ENCODE measurements around the gene RTN4RL1. TPM values are rescaled to one million over a fixed set of nuclear protein-coding genes. Genes with fewer than 3 reads are reported as not detected.

Gene RTN4RL1
- total and polyA plus RNA-seq, 2 of the 4 experiments (the other 2 are of a cell fraction) = under 0.01 to 0.03 TPM

GRCh38 chr17:1997289-1997926 lies 27.7 kb downstream of the RTN4RL1 start:
- H3K56ac ChIP-seq (ENCODE audit: extremely low read depth, insufficient read depth, low read length) = no peak overlapping the region
- H2BK120ac ChIP-seq (ENCODE audit: low read depth, low read length) = no peak overlapping the region
- no peak overlapping the region for H3K23ac ChIP-seq (ENCODE audit: low read depth, low read length)
- H2BK20ac ChIP-seq (ENCODE audit: low read depth, low read length) = no peak overlapping the region
- no peaks in the 10 kb centered on the region for H3K9me3 ChIP-seq (ENCODE audit: control insufficient read depth, insufficient read depth, low read length)
- ATAC-seq (ENCODE audit: low read depth) = no peak
- H3K27ac ChIP-seq (ENCODE audit: insufficient read depth, low read length) = no peak overlapping the region
- intact Hi-C loops (cut with micrococcal nuclease) = no loop called here
- H3K36me3 ChIP-seq (ENCODE audit: control insufficient read depth, insufficient read depth, low read length) = no peaks in the 10 kb centered on the region
- peak overlapping the region; percentile 8; the same call in 1 of the 2 replicates for H3K4ac ChIP-seq (ENCODE audit: low read depth, low read length)
- peaks cover 11% of the 10 kb centered on the region for H3K4me1 ChIP-seq (ENCODE audit: control insufficient read depth, insufficient read depth, low read length)
- no peak overlapping the region for H3K4me3 ChIP-seq (ENCODE audit: insufficient read depth, low read depth, low read length)
- H3K4me2 ChIP-seq (ENCODE audit: low read depth, low read length) = no peak overlapping the region
- ChIA-PET POLR2A (ENCODE audit: unreplicated experiment) (no interaction called here), CTCF (no interaction called here)
- in situ Hi-C loops (cut with MboI; ENCODE audit: low sequenced_read_pairs) = no loop called here
- H4K5ac ChIP-seq (ENCODE audit: low read depth, low read length) = no peak overlapping the region
- peak overlapping the region; percentile 35 for H2AFZ ChIP-seq (replicated peaks; ENCODE audit: low read length, poor library complexity)
- H3K18ac ChIP-seq (ENCODE audit: low read depth, low read length) = no peak overlapping the region
- H3K14ac ChIP-seq (replicated peaks; ENCODE audit: low read depth, low read length) = no peak overlapping the region
- H2AK9ac ChIP-seq (replicated peaks; ENCODE audit: low read depth, low read length, poor library complexity) = peak overlapping the region; percentile 12
- no peaks in the 10 kb centered on the region for H3K79me1 ChIP-seq (ENCODE audit: low read depth in 1 of 2, low read length in 2 of 2)
- BruUV-seq (replicated peaks) = no TSS peak
- DNase-seq = no peak
- TF ChIP-seq CTCF (conservative IDR thresholded peaks at IDR 0.05; ENCODE audit: low read depth, low read length) (no peak), MAFK (IDR thresholded peaks at IDR 0.05; ENCODE audit: low read depth, low read length) (no peak), RAD21 (IDR thresholded peaks at IDR 0.05; ENCODE audit: low read length) (no peak), CEBPB (IDR thresholded peaks at IDR 0.05; ENCODE audit: low read depth, low read length) (no peak), SMC3 (IDR thresholded peaks at IDR 0.05; ENCODE audit: low read depth, low read length) (no peak), ELK1 (IDR thresholded peaks at IDR 0.05; ENCODE audit: borderline replicate concordance, low read depth, low read length) (no peak), FOS (IDR thresholded peaks at IDR 0.05; ENCODE audit: low read depth, low read length) (no peak), RCOR1 (IDR thresholded peaks at IDR 0.05; ENCODE audit: insufficient replicate concordance, low read length) (no peak), CHD1 (IDR thresholded peaks at IDR 0.05; ENCODE audit: low read depth, low read length) (no peak), MAZ (IDR thresholded peaks at IDR 0.05; ENCODE audit: borderline replicate concordance, low read depth, low read length) (no peak), NFE2L2 (IDR thresholded peaks at IDR 0.05; ENCODE audit: low read depth, low read length) (no peak), POLR2A (IDR thresholded peaks at IDR 0.05; ENCODE audit: low read depth, low read length) (no peak), USF2 (IDR thresholded peaks at IDR 0.05; ENCODE audit: low read depth, low read length) (no peak), RFX5 (IDR thresholded peaks at IDR 0.05; ENCODE audit: low read depth, low read length) (no peak)
- H2AK5ac ChIP-seq (ENCODE audit: low read depth, low read length) = no peak overlapping the region; the same call in 1 of the 2 replicates
- H3K9me1 ChIP-seq (ENCODE audit: insufficient read depth, low read length) = no peaks in the 10 kb centered on the region
- WGBS, 2 experiments (ENCODE audit: extremely low coverage in 2 of 2, insufficient read length in 1 of 2) = 58% methylated on average over 7 of the region's 22 CpGs; no CpG with 5 or more reads in 1 of the 2 experiments
- no peaks in the 10 kb centered on the region for H4K20me1 ChIP-seq (ENCODE audit: insufficient read depth, low read length)
- H2BK15ac ChIP-seq (ENCODE audit: low read depth, low read length) = no peak overlapping the region
- H3K9ac ChIP-seq (ENCODE audit: low read depth, low read length) = no peak overlapping the region
- no peak overlapping the region for H4K91ac ChIP-seq (ENCODE audit: insufficient read depth, low read depth, low read length)
- no peak overlapping the region for H2BK5ac ChIP-seq (ENCODE audit: low read depth, low read length, poor library complexity, severe bottlenecking)
- H3K27me3 ChIP-seq (ENCODE audit: control insufficient read depth, insufficient read depth, low read length) = peaks cover 15% of the 10 kb centered on the region
- dilution Hi-C loops (cut with HindIII; ENCODE audit: low sequenced_read_pairs, unreplicated experiment) = no loop called here
- H4K8ac ChIP-seq (ENCODE audit: low read depth in 2 of 2, low read length in 2 of 2) = peak overlapping the region in 1 of 2 experiments; percentile 72; a peak in 1 of 4 replicates
